Measurements from ENCODE around the gene TTC3. TPM values are rescaled to one million over a fixed set of nuclear protein-coding genes. Genes with fewer than 3 reads are reported as not detected.

Gene TTC3
- total RNA-seq, 2 experiments from 2014 or later = 73.5 to 90.0 TPM

DNA sequence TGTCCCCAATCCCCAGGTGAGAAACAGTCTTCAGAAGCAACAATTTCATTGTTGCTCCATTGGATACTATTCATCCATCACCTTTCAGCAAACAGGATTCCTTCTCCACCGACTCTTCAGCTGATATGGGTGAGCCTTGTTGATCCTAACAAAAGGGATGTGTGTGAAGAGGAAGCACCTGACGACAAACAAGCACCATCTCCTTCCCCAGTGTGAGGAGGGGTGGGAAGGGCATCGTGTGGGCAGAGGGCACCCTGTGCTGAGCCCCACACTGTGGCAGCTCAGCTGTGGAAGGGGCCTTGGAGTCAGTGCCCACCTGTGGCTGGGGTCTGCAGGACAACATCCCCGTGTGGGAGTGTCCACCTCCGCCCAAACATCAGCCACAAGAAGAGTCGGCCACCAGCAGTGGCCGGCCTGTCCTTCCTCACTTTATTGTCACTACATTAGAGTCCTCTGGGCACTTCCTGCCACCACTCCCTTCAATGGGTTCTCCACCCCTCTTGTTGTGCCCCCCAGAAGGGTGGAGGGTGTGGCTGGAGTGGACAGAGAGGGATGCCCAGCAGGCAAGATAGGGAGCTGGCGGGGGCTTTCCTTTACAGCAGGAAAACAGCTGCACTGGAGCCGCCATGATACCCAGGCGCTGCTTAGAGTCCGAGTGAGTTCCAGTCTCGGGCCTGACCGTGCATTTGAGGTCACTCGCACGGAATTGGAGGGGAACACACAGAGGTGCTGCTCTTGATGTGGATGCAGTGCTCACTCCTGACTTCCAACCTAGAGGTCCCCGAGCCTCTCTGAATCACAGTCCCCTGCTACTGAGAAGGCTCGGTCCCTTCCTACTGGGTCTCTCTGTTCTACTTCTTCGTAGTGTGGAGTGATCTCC, 153.2 kb downstream of the TTC3 start:
- Histone ChIP-seq H3K9me2 (ENCODE audit: insufficient read depth, low read length) (no peaks in the 10 kb centered on the region), H3K4me3 (ENCODE audit: low read depth, low read length, poor library complexity, severe bottlenecking) (no peak overlapping the region), H2AFZ (ENCODE audit: low read length) (no peak overlapping the region), H4K20me1 (ENCODE audit: insufficient read depth, low read length) (no peaks in the 10 kb centered on the region), H3K9me3 (ENCODE audit: low read length) (no peaks in the 10 kb centered on the region), H3K79me2 (ENCODE audit: insufficient read depth, low read depth, low read length) (peaks cover 19% of the 10 kb centered on the region; the same call in 1 of the 2 replicates), H3K4me2 (ENCODE audit: low read length) (no peak overlapping the region), H3K36me3 (ENCODE audit: insufficient read depth, low read length) (peaks cover 83% of the 10 kb centered on the region), H3K4me1 (ENCODE audit: insufficient read depth, low read length, poor library complexity, severe bottlenecking) (peaks cover 3% of the 10 kb centered on the region), H3K27ac (ENCODE audit: low read depth, low read length, poor library complexity, severe bottlenecking) (no peak overlapping the region)
- CTCF ChIA-PET (ENCODE audit: unreplicated experiment) = no interaction called here
- BruUV-seq (replicated peaks) = no TSS peak
- POLR2A ChIA-PET = no interaction called here
- TF ChIP-seq, protein P1, sequence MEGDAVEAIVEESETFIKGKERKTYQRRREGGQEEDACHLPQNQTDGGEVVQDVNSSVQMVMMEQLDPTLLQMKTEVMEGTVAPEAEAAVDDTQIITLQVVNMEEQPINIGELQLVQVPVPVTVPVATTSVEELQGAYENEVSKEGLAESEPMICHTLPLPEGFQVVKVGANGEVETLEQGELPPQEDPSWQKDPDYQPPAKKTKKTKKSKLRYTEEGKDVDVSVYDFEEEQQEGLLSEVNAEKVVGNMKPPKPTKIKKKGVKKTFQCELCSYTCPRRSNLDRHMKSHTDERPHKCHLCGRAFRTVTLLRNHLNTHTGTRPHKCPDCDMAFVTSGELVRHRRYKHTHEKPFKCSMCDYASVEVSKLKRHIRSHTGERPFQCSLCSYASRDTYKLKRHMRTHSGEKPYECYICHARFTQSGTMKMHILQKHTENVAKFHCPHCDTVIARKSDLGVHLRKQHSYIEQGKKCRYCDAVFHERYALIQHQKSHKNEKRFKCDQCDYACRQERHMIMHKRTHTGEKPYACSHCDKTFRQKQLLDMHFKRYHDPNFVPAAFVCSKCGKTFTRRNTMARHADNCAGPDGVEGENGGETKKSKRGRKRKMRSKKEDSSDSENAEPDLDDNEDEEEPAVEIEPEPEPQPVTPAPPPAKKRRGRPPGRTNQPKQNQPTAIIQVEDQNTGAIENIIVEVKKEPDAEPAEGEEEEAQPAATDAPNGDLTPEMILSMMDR (conservative IDR thresholded peaks at IDR 0.05; ENCODE audit: low read length) = no peak
- TF ChIP-seq EZH2phosphoT487 (IDR thresholded peaks at IDR 0.05; ENCODE audit: borderline replicate concordance, low read depth, low read length) = no peak
- intact Hi-C loops (cut with micrococcal nuclease; ENCODE audit: unreplicated experiment) = no loop called here
- no peak for DNase-seq (ENCODE audit: low spot score)

GRCh38 chr21:37227071-37228002, 154.3 kb downstream of the TTC3 start:
- H2AFZ ChIP-seq (ENCODE audit: low read length) = no peak overlapping the region
- H3K4me2 ChIP-seq (ENCODE audit: low read length) = no peak overlapping the region
- BruUV-seq (replicated peaks) = no TSS peak
- intact Hi-C loops (cut with micrococcal nuclease; ENCODE audit: unreplicated experiment) = no loop called here
- ChIA-PET POLR2A (no interaction called here), CTCF (ENCODE audit: unreplicated experiment) (no interaction called here)
- H4K20me1 ChIP-seq (ENCODE audit: insufficient read depth, low read length) = no peaks in the 10 kb centered on the region
- peaks cover 15% of the 10 kb centered on the region; the same call in 1 of the 2 replicates for H3K79me2 ChIP-seq (ENCODE audit: insufficient read depth, low read depth, low read length)
- H3K27ac ChIP-seq (ENCODE audit: low read depth, low read length, poor library complexity, severe bottlenecking) = no peak overlapping the region
- H3K9me3 ChIP-seq (ENCODE audit: low read length) = no peaks in the 10 kb centered on the region
- H3K4me3 ChIP-seq (ENCODE audit: low read depth, low read length, poor library complexity, severe bottlenecking) = no peak overlapping the region
- H3K36me3 ChIP-seq (ENCODE audit: insufficient read depth, low read length) = peaks cover 93% of the 10 kb centered on the region
- TF ChIP-seq, protein P1 (conservative IDR thresholded peaks at IDR 0.05; ENCODE audit: low read length) = no peak
- TF ChIP-seq EZH2phosphoT487 (IDR thresholded peaks at IDR 0.05; ENCODE audit: borderline replicate concordance, low read depth, low read length) = no peak
- DNase-seq (ENCODE audit: low spot score) = no peak
- peaks cover 5% of the 10 kb centered on the region for H3K4me1 ChIP-seq (ENCODE audit: insufficient read depth, low read length, poor library complexity, severe bottlenecking)
- no peaks in the 10 kb centered on the region for H3K9me2 ChIP-seq (ENCODE audit: insufficient read depth, low read length)
